ENCODE measurements around the gene FCHSD1. TPM values are rescaled to one million over a fixed set of nuclear protein-coding genes. Genes with fewer than 3 reads are reported as not detected.

Gene FCHSD1
- total RNA-seq, 1 experiment from 2014 or later: 37.2 TPM

- no peak overlapping the region for H3K4me2 ChIP-seq (ENCODE audit: low read length)
- peaks cover 0 to 16% of the 10 kb centered on the region in 2 experiments; a peak in 2 of 4 replicates for H3K4me1 ChIP-seq (ENCODE audit: control insufficient read depth in 1 of 2, insufficient read depth in 2 of 2, low read length in 2 of 2)
- H3K4me3 ChIP-seq (replicated peaks in 1 of 2; ENCODE audit: low read depth in 1 of 2, low read length in 2 of 2): no peak overlapping the region
- H3K27ac ChIP-seq (ENCODE audit: low read depth, low read length): no peak overlapping the region
- ChIA-PET RAD21 (ENCODE audit: low non-redundant PET in 1 of 2, low total read pairs in 2 of 2, uncharacterized antibody in 2 of 2, unreplicated experiment in 2 of 2) (no interaction called here), CTCF (no interaction called here), POLR2A (no interaction called here)
- ATAC-seq: no peak
- intact Hi-C loops (cut with micrococcal nuclease): no loop called here
- TF ChIP-seq ZBTB33 (IDR thresholded peaks at IDR 0.05; ENCODE audit: extremely low read depth, insufficient replicate concordance, low read length) (no peak), CEBPB (IDR thresholded peaks at IDR 0.05; ENCODE audit: low read depth) (no peak), CBX3 (IDR thresholded peaks at IDR 0.05; ENCODE audit: low read depth) (no peak)
- no peak for DNase-seq (ENCODE audit: low read depth, low spot score)
- H3K9me3 ChIP-seq (ENCODE audit: control insufficient read depth in 1 of 2, insufficient read depth in 1 of 2, low read depth in 1 of 2, low read length in 2 of 2): no peaks in the 10 kb centered on the region
- H3K9me2 ChIP-seq (ENCODE audit: insufficient read depth): no peaks in the 10 kb centered on the region
- no peaks in the 10 kb centered on the region for H3K79me2 ChIP-seq (ENCODE audit: insufficient read depth, low read length)
- no peaks in the 10 kb centered on the region for H3K27me3 ChIP-seq (ENCODE audit: insufficient read depth, low read length)
- no TSS peak for BruUV-seq (replicated peaks)
- no peaks in the 10 kb centered on the region for H4K20me1 ChIP-seq (ENCODE audit: insufficient read depth)
- H3K36me3 ChIP-seq (ENCODE audit: control insufficient read depth in 1 of 2, insufficient read depth in 2 of 2, low read length in 2 of 2): no peaks in the 10 kb centered on the region
- H2AFZ ChIP-seq (ENCODE audit: low read depth, low read length, poor library complexity, severe bottlenecking): no peak overlapping the region
- H3K9ac ChIP-seq (ENCODE audit: low read length): no peak overlapping the region
Observed at GRCh38 chr5:141657404-141657803, 6.2 kb upstream of the FCHSD1 start.

- RAD21 ChIA-PET (ENCODE audit: low non-redundant PET in 1 of 2, low total read pairs in 2 of 2, uncharacterized antibody in 2 of 2, unreplicated experiment in 2 of 2): no interaction called here
- Histone ChIP-seq H3K4me3 (replicated peaks in 1 of 2; ENCODE audit: low read depth in 1 of 2, low read length in 2 of 2) (no peak overlapping the region), H3K27me3 (ENCODE audit: insufficient read depth, low read length) (no peaks in the 10 kb centered on the region), H3K4me1 (ENCODE audit: control insufficient read depth in 1 of 2, insufficient read depth in 2 of 2, low read length in 2 of 2) (peaks cover 0 to 23% of the 10 kb centered on the region in 2 experiments; a peak in 2 of 4 replicates), H3K27ac (ENCODE audit: low read depth, low read length) (no peak overlapping the region), H4K20me1 (ENCODE audit: insufficient read depth) (no peaks in the 10 kb centered on the region), H3K9me2 (ENCODE audit: insufficient read depth) (no peaks in the 10 kb centered on the region), H3K9me3 (ENCODE audit: control insufficient read depth in 1 of 2, insufficient read depth in 1 of 2, low read depth in 1 of 2, low read length in 2 of 2) (no peaks in the 10 kb centered on the region), H3K36me3 (ENCODE audit: control insufficient read depth in 1 of 2, insufficient read depth in 2 of 2, low read length in 2 of 2) (no peaks in the 10 kb centered on the region), H3K79me2 (ENCODE audit: insufficient read depth, low read length) (no peaks in the 10 kb centered on the region), H3K9ac (ENCODE audit: low read length) (no peak overlapping the region), H2AFZ (ENCODE audit: low read depth, low read length, poor library complexity, severe bottlenecking) (no peak overlapping the region), H3K4me2 (ENCODE audit: low read length) (no peak overlapping the region)
- CTCF ChIA-PET: no interaction called here
- BruUV-seq (replicated peaks): no TSS peak
- intact Hi-C loops (cut with micrococcal nuclease): no loop called here
- no peak for TF ChIP-seq YY1 (IDR thresholded peaks at IDR 0.05; ENCODE audit: extremely low read depth, insufficient replicate concordance, low read depth, low read length)
- TF ChIP-seq ZBTB33 (IDR thresholded peaks at IDR 0.05; ENCODE audit: extremely low read depth, insufficient replicate concordance, low read length): no peak
- TF ChIP-seq SIN3A (IDR thresholded peaks at IDR 0.05; ENCODE audit: low read depth): no peak
- TF ChIP-seq SRF (IDR thresholded peaks at IDR 0.05; ENCODE audit: low read depth): no peak
- POLR2A ChIA-PET: no interaction called here
- ATAC-seq (no peak), DNase-seq (ENCODE audit: low read depth, low spot score) (no peak)
Observed at GRCh38 chr5:141656396-141656795, 5.2 kb upstream of the FCHSD1 start.
